HepG2 (cell line): ENCODE data around the gene EFCAB14. TPM values are rescaled to one million over a fixed set of nuclear protein-coding genes. Genes with fewer than 3 reads are reported as not detected.

ENCODE experiments used
- ATRX ChIP-seq: sonication (generic); formaldehyde crosslinking; IDR thresholded peaks from 2 replicates; pipeline ENCODE4 v1.4.0; 2020; ENCODE audit warnings: missing genetic modification reagents, borderline replicate concordance
- BORCS8-MEF2B ChIP-seq: sonication (generic); formaldehyde crosslinking; IDR thresholded peaks from 2 replicates; pipeline ENCODE4 v1.8.0; 2022; ENCODE audit warnings: mild to moderate bottlenecking, missing genetic modification reagents
- GATAD2A ChIP-seq: IDR thresholded peaks from 2 replicates; pipeline ENCODE4 v1.6.1; 2016
- GMEB1 ChIP-seq: sonication (generic); formaldehyde crosslinking; IDR thresholded peaks from 2 replicates; pipeline ENCODE4 v1.5.1; 2020; ENCODE audit warnings: missing genetic modification reagents, mild to moderate bottlenecking, borderline replicate concordance
- HNF4G ChIP-seq, 2 experiments: sonication (generic) in 1 of 2; formaldehyde crosslinking in 1 of 2; IDR thresholded peaks; 2 replicates each; pipeline versions ENCODE4 v1.4.0 to v1.6.1; 2011 to 2020; ENCODE audit warnings: borderline replicate concordance in 2 of 2, low read depth in 2 of 2, mild to moderate bottlenecking in 2 of 2, low read length in 1 of 2, missing genetic modification reagents in 1 of 2, moderate library complexity in 1 of 2
- HOXA7 ChIP-seq: sonication (generic); formaldehyde crosslinking; IDR thresholded peaks from 2 replicates; pipeline ENCODE4 v1.8.1; 2022; ENCODE audit warnings: mild to moderate bottlenecking, missing genetic modification reagents, moderate library complexity
- IRF2 ChIP-seq: IDR thresholded peaks from 2 replicates; pipeline ENCODE4 v1.6.1; 2018; ENCODE audit warnings: missing genetic modification reagents, missing compliant biosample characterization
- KLF9 ChIP-seq: IDR thresholded peaks from 2 replicates; pipeline ENCODE4 v1.6.1; 2016; ENCODE audit warnings: low read depth
- MYC ChIP-seq: sonication (generic); formaldehyde crosslinking; IDR thresholded peaks from 2 replicates; pipeline ENCODE4 v1.9.0; 2021; ENCODE audit warnings: missing genetic modification reagents, borderline replicate concordance
- NCOA2 ChIP-seq: sonication (generic); formaldehyde crosslinking; IDR thresholded peaks from 2 replicates; pipeline ENCODE4 v1.8.0; 2022; ENCODE audit warnings: inconsistent platforms
- PATZ1 ChIP-seq: sonication (generic); formaldehyde crosslinking; IDR thresholded peaks from 2 replicates; pipeline ENCODE4 v1.4.0; 2020; ENCODE audit warnings: missing genetic modification reagents
- PAXIP1 ChIP-seq: sonication (generic); formaldehyde crosslinking; conservative IDR thresholded peaks from 2 replicates; pipeline ENCODE4 v1.4.0; 2020; ENCODE audit warnings: mild to moderate bottlenecking, missing genetic modification reagents, moderate library complexity
- RBM22 ChIP-seq: fragments of 200-400 bp; formaldehyde crosslinking; optimal IDR thresholded peaks from 2 replicates; pipeline ENCODE3; 2017; ENCODE audit warnings: mild to moderate bottlenecking, low read length, moderate library complexity
- REXO4 ChIP-seq: sonication (generic); formaldehyde crosslinking; IDR thresholded peaks from 2 replicates; pipeline ENCODE4 v1.8.0; 2022; ENCODE audit warnings: missing genetic modification reagents, mild to moderate bottlenecking, borderline replicate concordance
- SMARCC2 ChIP-seq: fragments of 450-650 bp; IDR thresholded peaks from 2 replicates; pipeline ENCODE4 v1.6.1; 2017; ENCODE audit warnings: antibody characterized with exemption, mild to moderate bottlenecking
- SRSF9 ChIP-seq: fragments of 200-400 bp; formaldehyde crosslinking; IDR thresholded peaks from 2 replicates; pipeline ENCODE4 v1.6.1; 2018; ENCODE audit warnings: borderline replicate concordance, mild to moderate bottlenecking, low read depth, low read length; ENCODE audit not compliant: insufficient read depth, poor library complexity, severe bottlenecking
- STAG1 ChIP-seq: sonication (generic); formaldehyde crosslinking; IDR thresholded peaks from 2 replicates; pipeline ENCODE4 v1.4.0; 2020; ENCODE audit warnings: missing genetic modification reagents
- TARDBP ChIP-seq: sonication (generic); formaldehyde crosslinking; IDR thresholded peaks from 2 replicates; pipeline ENCODE4 v1.8.0; 2022; ENCODE audit warnings: mild to moderate bottlenecking, missing genetic modification reagents
- TGIF2 ChIP-seq: IDR thresholded peaks from 2 replicates; pipeline ENCODE4 v1.6.1; 2016; ENCODE audit warnings: control low read depth, missing compliant biosample characterization
- ZNF224 ChIP-seq: sonication (generic); formaldehyde crosslinking; IDR thresholded peaks from 2 replicates; pipeline ENCODE4 v1.5.0; 2020; ENCODE audit warnings: mild to moderate bottlenecking, missing genetic modification reagents
- ZNF350 ChIP-seq: sonication (generic); formaldehyde crosslinking; IDR thresholded peaks from 2 replicates; pipeline ENCODE4 v1.4.0; 2020; ENCODE audit warnings: mild to moderate bottlenecking, low read depth, missing genetic modification reagents, borderline replicate concordance
- ZNF549 ChIP-seq: sonication (generic); formaldehyde crosslinking; IDR thresholded peaks from 2 replicates; pipeline ENCODE4 v1.5.0; 2020; ENCODE audit warnings: missing genetic modification reagents
- polyA plus RNA-seq, 8 experiments: library from polyadenylated mRNA; depleted of rRNA in 3 of 8; stranded (reverse) in 7 of 8; unstranded in 1 of 8; fragments of >200 nt; fragmentation: Illumina TruSeq in 4 of 8; extraction: Trizol in 4 of 8; gene quantifications; 2 replicates each; pipeline versions ENCODE4 v1.2.1 to v1.2.3, GENCODE V29; 2011 to 2016; ENCODE audit warnings: low read depth in 4 of 8, missing spikeins in 1 of 8, mixed read lengths in 1 of 8; ENCODE audit not compliant: insufficient read depth in 1 of 8
- total RNA-seq, 5 experiments: library from RNA; depleted of rRNA; stranded (reverse); fragments of >200 nt; fragmentation: Illumina TruSeq; extraction: Trizol; gene quantifications; 2 replicates each; pipeline ENCODE4 v1.2.3, GENCODE V29; 2016; ENCODE audit warnings: low read depth in 1 of 5

Gene EFCAB14
- total and polyA plus RNA-seq, 2 of the 13 experiments (the other 11 are each of a cell fraction or from before 2014, with no cell fraction given) = 13.4 to 17.9 TPM

GRCh38 chr1:46735708-46736324 lies 16.9 kb upstream of the EFCAB14 start (continued):
- TF ChIP-seq SRSF9 (no peak), BORCS8-MEF2B (CRISPR knock-in tag) (peak; percentile 89), TGIF2 (CRISPR knock-in tag) (peak; percentile 91), GMEB1 (CRISPR knock-in tag) (no peak), HOXA7 (CRISPR knock-in tag) (no peak), STAG1 (CRISPR knock-in tag) (peak; percentile 39), REXO4 (CRISPR knock-in tag) (no peak), MYC (no peak), ZNF224 (CRISPR knock-in tag) (no peak), GATAD2A (CRISPR knock-in tag) (0 out of 2 replicates have a peak, but pooled peaks have one; percentile 27), HNF4G (IDR thresholded peaks at IDR 0.05; ENCODE audit: borderline replicate concordance, low read depth, low read length) (no peak), HNF4G (CRISPR knock-in tag; IDR thresholded peaks at IDR 0.05; ENCODE audit: borderline replicate concordance, low read depth) (no peak), ZNF549 (CRISPR knock-in tag) (no peak), SMARCC2 (no peak), RBM22 (no peak), PATZ1 (CRISPR knock-in tag) (peak; percentile 41; the same call in 1 of the 2 replicates), NCOA2 (CRISPR knock-in tag) (peak; percentile 68), PAXIP1 (CRISPR knock-in tag) (no peak), ATRX (no peak), IRF2 (CRISPR knock-in tag) (peak; percentile 71; the same call in 1 of the 2 replicates), KLF9 (CRISPR knock-in tag) (peak; percentile 74; the same call in 1 of the 2 replicates), ZNF350 (CRISPR knock-in tag) (no peak), TARDBP (CRISPR knock-in tag) (no peak)
